ENCODE measurements around the gene URB1. TPM values are rescaled to one million over a fixed set of nuclear protein-coding genes. Genes with fewer than 3 reads are reported as not detected.

Gene URB1
- total RNA-seq, 4 donors from 2014 or later: 18.3 to 26.9 (median 20.7) TPM

- TF ChIP-seq POLR2AphosphoS5 (IDR thresholded peaks at IDR 0.05): no peak
- no peak for TF ChIP-seq CTCF (IDR thresholded peaks at IDR 0.05)
- no peak for TF ChIP-seq POLR2A (IDR thresholded peaks at IDR 0.05)
- no peak for TF ChIP-seq EP300 (IDR thresholded peaks at IDR 0.05)
Measured at GRCh38 chr21:32329776-32330175, 63.0 kb downstream of the URB1 start.

GRCh38 chr21:32329331-32329730 lies 63.5 kb downstream of the URB1 start:
- Histone ChIP-seq H3K27ac (peak overlapping the region; percentile 83 to 87 (median 85)), H3K4me1 (peaks cover 4 to 41% (median 19%) of the 10 kb centered on the region in 3 donors), H3K4me3 (no peak overlapping the region), H3K27me3 (no peaks in the 10 kb centered on the region), H3K36me3 (peaks cover 0 to 54% of the 10 kb centered on the region in 2 donors), H3K9me3 (no peaks in the 10 kb centered on the region)
- WGBS, 2 donors (ENCODE audit: low coverage in 1 of 2): 27 to 41% methylated on average over 2 of the region's 2 CpGs
- ATAC-seq: peak; percentile 83
- TF ChIP-seq POLR2AphosphoS5 (IDR thresholded peaks at IDR 0.05): peak; percentile 90
- no peak for TF ChIP-seq CTCF (IDR thresholded peaks at IDR 0.05)

More at GRCh38 chr21:32329776-32330175, 63.0 kb downstream of the URB1 start:
- 18 to 39% methylated on average over 3 of the region's 3 CpGs for WGBS, 2 donors (ENCODE audit: low coverage in 1 of 2)
- no peaks in the 10 kb centered on the region for H3K9me3 ChIP-seq
- H3K27ac ChIP-seq: peak overlapping the region; percentile 83 to 87 (median 85)
- no peak overlapping the region for H3K4me3 ChIP-seq
- no peaks in the 10 kb centered on the region for H3K27me3 ChIP-seq
- peak; percentile 3 for ATAC-seq
- H3K4me1 ChIP-seq: peaks cover 4 to 41% (median 19%) of the 10 kb centered on the region in 3 donors
- peaks cover 0 to 54% of the 10 kb centered on the region in 2 donors for H3K36me3 ChIP-seq

GRCh38 chr21:32328595-32328994 lies 64.2 kb downstream of the URB1 start:
- H3K4me1 ChIP-seq: peaks cover 4 to 41% (median 19%) of the 10 kb centered on the region in 3 donors
- peak; percentile 51 for ATAC-seq
- peak overlapping the region; percentile 83 to 87 (median 85) for H3K27ac ChIP-seq
- no peaks in the 10 kb centered on the region for H3K9me3 ChIP-seq
- TF ChIP-seq CTCF (IDR thresholded peaks at IDR 0.05): no peak
- TF ChIP-seq POLR2AphosphoS5 (IDR thresholded peaks at IDR 0.05): peak; percentile 60
- no peak overlapping the region for H3K4me3 ChIP-seq
- H3K27me3 ChIP-seq: no peaks in the 10 kb centered on the region
- WGBS, 2 donors (ENCODE audit: low coverage in 1 of 2): 0 to 5% methylated on average over 2 to 3 of the region's 3 CpGs
- H3K36me3 ChIP-seq: peaks cover under 1 to 54% of the 10 kb centered on the region in 2 donors

GRCh38 chr21:32325706-32326105 lies 67.1 kb downstream of the URB1 start:
- TF ChIP-seq POLR2A (IDR thresholded peaks at IDR 0.05): no peak
- TF ChIP-seq POLR2AphosphoS5 (IDR thresholded peaks at IDR 0.05): no peak
- no peak for TF ChIP-seq EP300 (IDR thresholded peaks at IDR 0.05)
- no peak for TF ChIP-seq CTCF (IDR thresholded peaks at IDR 0.05)
- H3K36me3 ChIP-seq: peaks cover 3 to 59% of the 10 kb centered on the region in 2 donors
- H3K9me3 ChIP-seq: no peaks in the 10 kb centered on the region
- H3K4me3 ChIP-seq: no peak overlapping the region
- H3K27ac ChIP-seq: peak overlapping the region in 2 of 4 donors; percentile 1 to 3
- 65 to 76% methylated on average over 3 to 4 of the region's 8 CpGs for WGBS, 2 donors (ENCODE audit: low coverage in 1 of 2)
- H3K27me3 ChIP-seq: no peaks in the 10 kb centered on the region
- peaks cover 4 to 39% (median 19%) of the 10 kb centered on the region in 3 donors for H3K4me1 ChIP-seq
- no peak for ATAC-seq

GRCh38 chr21:32322676-32323075 lies 70.1 kb downstream of the URB1 start:
- H3K36me3 ChIP-seq: peaks cover 3 to 89% of the 10 kb centered on the region in 2 donors
- no peak overlapping the region for H3K27ac ChIP-seq
- no peaks in the 10 kb centered on the region for H3K27me3 ChIP-seq
- no peak overlapping the region for H3K4me3 ChIP-seq
- H3K9me3 ChIP-seq: no peaks in the 10 kb centered on the region
- no peak for TF ChIP-seq CTCF (IDR thresholded peaks at IDR 0.05)
- no peak for TF ChIP-seq POLR2A (IDR thresholded peaks at IDR 0.05)
- no peak for TF ChIP-seq EP300 (IDR thresholded peaks at IDR 0.05)
- TF ChIP-seq POLR2AphosphoS5 (IDR thresholded peaks at IDR 0.05): no peak
- ATAC-seq: no peak
- 90% methylated on average over 2 of the region's 10 CpGs; no CpG with 5 or more reads in 1 of the 2 donors for WGBS, 2 donors (ENCODE audit: low coverage in 1 of 2)
- H3K4me1 ChIP-seq: peaks cover 0 to 11% (median 0%) of the 10 kb centered on the region in 3 donors
